Adipocyte (in vitro differentiated cells): ENCODE results near the gene TLCD3A.
A peak's percentile ranks its signal among the peaks of the same experiment; 100 is the strongest.
"Not testable (repeated sequence)": the region's sequence is repeated elsewhere in the genome, so short reads cannot be mapped to it uniquely, and the experiment has no call there.

Source experiments
- DNase-seq: peaks from one replicate; pipeline ENCODE4 v3.0.0-alpha.2; 2015; ENCODE audit warnings: low read depth
- H3K27me3 ChIP-seq: replicated peaks from 2 replicates; pipeline ENCODE4 v1.7.0; 2013; ENCODE audit warnings: mild to moderate bottlenecking, low read length, moderate library complexity; ENCODE audit not compliant: control insufficient read depth, insufficient read depth
- H3K36me3 ChIP-seq: 2 replicates; pipeline ENCODE4 v1.7.0; 2013; ENCODE audit warnings: low read length, mild to moderate bottlenecking, moderate library complexity; ENCODE audit not compliant: control insufficient read depth, insufficient read depth, severe bottlenecking
- H3K4me1 ChIP-seq: 2 replicates; pipeline ENCODE4 v1.7.0; 2013; ENCODE audit warnings: mild to moderate bottlenecking, low read length, moderate library complexity; ENCODE audit not compliant: control insufficient read depth, insufficient read depth
- H3K4me3 ChIP-seq: 2 replicates; pipeline ENCODE4 v1.7.0; 2013; ENCODE audit warnings: mild to moderate bottlenecking, low read length, moderate library complexity
- H3K9ac ChIP-seq: 2 replicates; pipeline ENCODE4 v1.7.0; 2013; ENCODE audit warnings: mild to moderate bottlenecking, low read length, moderate library complexity
- H3K9me3 ChIP-seq: 2 replicates; pipeline ENCODE4 v1.7.0; 2013; ENCODE audit warnings: mild to moderate bottlenecking, low read length, moderate library complexity; ENCODE audit not compliant: control insufficient read depth

The TLCD3A gene

DNA sequence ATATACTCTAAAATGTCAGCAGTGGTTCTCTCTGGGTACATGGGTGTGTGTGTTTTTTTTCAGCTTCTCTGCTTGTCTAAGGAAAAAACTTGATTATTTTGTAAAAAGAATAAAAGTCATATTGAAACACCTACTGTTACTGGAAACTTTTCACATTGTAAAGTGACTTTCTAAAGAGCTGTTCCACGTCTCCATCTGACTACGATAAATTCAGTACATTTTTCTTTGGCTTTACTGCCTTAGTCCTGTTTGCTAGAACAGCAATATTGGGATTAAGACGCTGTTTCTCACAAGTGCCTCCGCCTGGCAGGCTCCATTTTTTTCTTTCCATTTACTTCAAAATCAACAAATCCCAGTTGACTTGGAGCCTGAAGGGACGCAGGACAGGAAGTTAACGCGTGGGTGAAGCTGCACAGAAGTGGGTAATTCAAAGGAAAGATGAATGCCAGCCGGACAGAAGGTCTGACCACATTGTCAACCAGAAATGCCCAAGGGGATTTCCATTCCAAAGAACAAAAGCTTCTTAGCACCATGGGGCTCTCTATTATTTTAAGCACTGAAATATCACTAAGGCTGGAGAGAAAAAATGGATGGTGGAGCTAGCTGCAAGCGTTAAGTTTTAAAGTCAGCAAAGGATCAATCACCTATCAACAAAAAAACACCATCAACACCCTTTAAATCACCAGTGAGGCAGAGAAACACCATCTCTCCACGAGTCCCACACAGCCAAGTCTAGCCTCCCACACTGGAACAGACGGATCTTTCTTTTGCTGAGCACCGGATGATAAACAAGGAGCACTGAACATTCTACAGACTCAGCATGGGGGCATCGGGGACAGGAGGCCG, 41.3 kb downstream of the TLCD3A start:
- Histone ChIP-seq H3K4me1 (no peaks in the 10 kb centered on the region), H3K27me3 (no peaks in the 10 kb centered on the region), H3K36me3 (peaks cover 86% of the 10 kb centered on the region), H3K9me3 (no peaks in the 10 kb centered on the region), H3K9ac (no peak overlapping the region), H3K4me3 (no peak overlapping the region)
- no peak for DNase-seq

- no peaks in the 10 kb centered on the region for H3K27me3 ChIP-seq
- H3K36me3 ChIP-seq = peaks cover 83% of the 10 kb centered on the region
- no peak overlapping the region for H3K4me3 ChIP-seq
- no peaks in the 10 kb centered on the region for H3K9me3 ChIP-seq
- H3K9ac ChIP-seq = no peak overlapping the region
- DNase-seq = no peak
- H3K4me1 ChIP-seq = no peaks in the 10 kb centered on the region
Observed at GRCh38 chr17:774313-774584, 41.9 kb downstream of the TLCD3A start.

DNA sequence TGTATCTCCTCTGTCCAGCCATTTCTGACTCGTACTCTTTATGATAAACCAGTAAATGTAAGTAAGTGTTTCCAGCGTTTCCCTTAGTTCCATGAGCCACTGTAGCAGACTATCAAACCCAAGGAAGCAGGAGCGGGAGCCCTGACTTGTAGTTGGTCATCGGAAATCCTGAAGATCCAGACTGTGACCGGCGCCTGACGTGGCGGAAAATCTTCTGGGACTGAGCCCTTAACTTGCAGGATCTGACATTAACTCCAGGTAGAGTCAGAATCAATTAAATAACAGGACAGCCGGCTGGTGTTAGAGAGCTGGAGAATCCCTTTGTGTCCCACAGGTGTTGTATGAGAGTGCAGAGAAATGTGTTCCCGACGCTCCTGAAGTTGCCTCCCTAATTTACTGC, 45.7 kb downstream of the TLCD3A start:
- Histone ChIP-seq H3K9me3 (no peaks in the 10 kb centered on the region), H3K27me3 (no peaks in the 10 kb centered on the region), H3K4me3 (no peak overlapping the region), H3K36me3 (peaks cover 52% of the 10 kb centered on the region), H3K4me1 (peaks cover 14% of the 10 kb centered on the region), H3K9ac (no peak overlapping the region)
- DNase-seq = no peak

DNA sequence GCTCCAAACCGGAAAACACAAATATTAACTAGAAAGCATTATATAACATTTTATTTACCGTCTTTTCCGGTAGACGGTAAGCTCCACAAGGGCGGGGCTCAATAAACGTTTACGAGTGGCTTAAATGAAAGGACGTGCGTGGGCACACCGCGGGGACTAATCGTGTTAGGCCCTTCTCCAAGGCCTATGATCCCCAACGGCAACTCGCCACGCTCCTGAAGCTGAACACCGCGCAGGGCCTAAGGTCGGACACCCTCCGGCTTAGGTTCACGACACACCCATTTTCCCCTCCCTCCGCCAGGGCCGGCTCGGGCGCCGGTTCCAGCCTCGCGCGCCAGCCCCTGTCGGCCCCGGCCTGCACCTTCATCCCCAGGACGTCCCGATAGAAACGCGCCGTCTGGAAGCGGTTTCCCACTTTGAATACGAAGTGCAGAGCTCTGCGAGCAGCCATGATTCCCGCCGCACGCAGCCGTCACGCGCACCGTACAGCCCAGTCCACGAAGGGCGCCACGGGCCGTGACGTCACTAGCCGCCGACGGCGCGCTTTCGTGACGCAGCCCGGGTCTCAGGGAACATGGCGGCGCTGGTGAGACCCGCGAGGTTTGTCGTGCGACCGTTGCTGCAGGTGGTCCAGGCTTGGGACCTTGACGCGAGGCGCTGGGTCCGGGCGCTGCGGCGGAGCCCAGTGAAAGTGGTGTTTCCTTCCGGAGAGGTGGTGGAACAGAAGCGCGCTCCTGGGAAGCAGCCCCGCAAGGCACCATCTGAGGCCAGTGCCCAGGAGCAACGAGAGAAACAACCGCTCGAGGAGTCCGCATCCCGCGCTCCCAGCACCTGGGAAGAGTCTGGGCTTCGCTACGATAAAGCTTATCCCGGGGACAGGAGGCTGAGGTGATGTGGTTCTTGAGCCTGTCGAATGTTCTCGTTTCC, 49.7 kb downstream of the TLCD3A start, which contains the start of the genes GLOD4 and MRM3:
TSS of gene GLOD4 (minus strand) at position 476 of the 927 bp plus-strand sequence. CDS start at position 451, 25 bp downstream.
TSS of gene MRM3 (plus strand) at position 549 of the 927 bp plus-strand sequence. CDS start at position 575, 26 bp downstream.
- Histone ChIP-seq H3K9me3 (no peaks in the 10 kb centered on the region), H3K9ac (peak within 1 kb of the TSS; percentile 96), H3K4me3 (peak within 1 kb of the TSS; percentile 94), H3K36me3 (peaks cover 17% of the 10 kb centered on the region), H3K27me3 (no peaks in the 10 kb centered on the region), H3K4me1 (peaks cover 23% of the 10 kb centered on the region)
- peak; percentile 95 for DNase-seq

DNA sequence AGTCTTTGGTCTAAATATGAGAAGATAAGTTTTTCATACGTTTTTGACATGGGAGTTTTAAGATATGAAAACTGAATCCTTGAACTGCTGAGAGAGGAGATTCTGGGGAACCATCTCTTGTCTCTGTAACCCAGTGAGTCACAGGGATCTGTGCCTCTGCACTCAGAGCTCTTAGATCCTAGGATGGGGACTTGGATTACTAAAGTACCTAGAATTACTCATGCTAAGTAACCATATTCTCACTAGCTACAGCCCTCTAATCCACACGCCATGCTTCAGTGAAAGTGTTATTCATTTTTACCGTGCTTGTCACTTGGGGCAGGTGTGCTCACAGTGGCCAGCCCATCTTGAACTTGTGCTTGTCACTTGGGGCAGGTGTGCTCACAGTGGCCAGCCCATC, 51.7 kb downstream of the TLCD3A start:
- Histone ChIP-seq H3K9me3 (no peaks in the 10 kb centered on the region), H3K36me3 (peaks cover 16% of the 10 kb centered on the region), H3K27me3 (no peaks in the 10 kb centered on the region), H3K9ac (peak overlapping the region; percentile 96), H3K4me3 (no peak overlapping the region), H3K4me1 (peaks cover 23% of the 10 kb centered on the region)
- DNase-seq = no peak

DNA sequence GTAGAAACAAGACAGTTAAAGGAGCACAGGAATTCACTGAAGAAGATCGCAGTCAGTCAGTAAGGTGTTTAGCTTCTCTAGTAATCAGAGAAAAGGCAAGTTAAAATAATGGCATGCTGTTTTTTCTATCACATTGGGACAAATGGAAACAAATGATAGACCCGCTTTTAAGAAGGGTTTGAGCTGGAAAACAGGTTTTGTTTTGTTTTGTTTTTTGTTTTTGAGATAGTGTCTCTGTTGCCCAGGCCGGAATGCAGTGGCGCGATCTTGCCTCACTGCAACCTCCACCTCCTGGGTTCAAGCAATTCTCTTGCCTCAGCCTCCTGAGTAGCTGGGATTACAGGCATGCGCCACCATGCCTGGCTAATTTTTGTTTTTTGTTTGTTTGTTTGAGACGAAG, 53.5 kb downstream of the TLCD3A start:
- H3K9me3 ChIP-seq = not testable (repeated sequence)
- peaks cover 28% of the 10 kb centered on the region for H3K36me3 ChIP-seq

DNA sequence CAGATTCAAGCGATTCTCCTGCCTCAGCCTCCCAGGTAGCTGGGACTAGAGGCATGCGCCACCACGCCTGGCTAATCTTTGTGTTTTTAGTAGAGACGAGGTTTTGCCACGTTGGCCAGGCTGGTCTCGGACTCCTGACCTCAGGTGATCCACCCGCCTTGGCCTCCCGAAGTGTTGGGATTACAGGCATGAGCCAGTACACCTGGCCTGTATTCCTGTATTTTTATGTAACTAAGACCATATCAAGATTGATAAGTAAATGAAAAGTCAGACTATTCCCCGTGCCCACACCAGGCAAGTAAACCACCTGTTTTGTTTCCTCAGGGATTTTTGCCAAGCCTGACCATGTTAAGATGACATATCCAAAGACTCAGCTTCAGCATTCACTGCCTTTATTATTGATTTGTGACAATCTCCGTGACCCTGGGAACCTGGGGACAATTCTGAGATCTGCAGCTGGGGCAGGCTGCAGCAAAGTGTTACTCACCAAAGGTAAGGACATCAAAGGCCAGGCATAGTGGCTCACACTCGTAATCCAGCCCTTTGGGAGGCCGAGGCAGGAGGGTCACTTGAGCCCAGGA, 55.3 kb downstream of the TLCD3A start:
- no peak for DNase-seq
- Histone ChIP-seq H3K36me3 (peaks cover 46% of the 10 kb centered on the region), H3K9me3 (no peaks in the 10 kb centered on the region), H3K9ac (no peak overlapping the region), H3K4me1 (peaks cover 13% of the 10 kb centered on the region), H3K27me3 (no peaks in the 10 kb centered on the region), H3K4me3 (no peak overlapping the region)

More for the DNA sequence above, 53.5 kb downstream of the TLCD3A start:
- peaks cover 20% of the 10 kb centered on the region for H3K4me1 ChIP-seq
- H3K27me3 ChIP-seq, H3K9ac ChIP-seq, H3K4me3 ChIP-seq, DNase-seq: not testable (repeated sequence)

DNA sequence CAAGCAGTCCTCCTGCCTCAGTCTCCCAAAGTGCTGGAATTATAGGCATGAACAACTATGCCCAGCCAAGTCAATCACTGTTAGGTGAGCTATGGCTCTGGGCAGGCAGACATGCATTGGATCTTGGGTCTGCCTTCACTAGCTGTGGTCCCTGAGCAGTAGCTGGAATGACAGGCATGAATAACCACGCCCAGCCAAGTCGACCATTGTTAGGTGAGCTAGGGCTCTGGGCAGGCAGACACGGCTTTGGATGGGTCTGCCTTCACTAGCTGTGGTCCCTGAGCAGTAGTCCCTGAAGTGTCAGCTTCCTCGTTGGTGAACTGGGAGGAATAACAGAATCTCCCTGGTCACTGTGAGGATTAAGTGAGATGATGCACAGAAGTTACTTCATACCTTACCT, 56.2 kb downstream of the TLCD3A start:
- H3K36me3 ChIP-seq = peaks cover 47% of the 10 kb centered on the region
- DNase-seq = no peak
- no peak overlapping the region for H3K4me3 ChIP-seq
- no peak overlapping the region for H3K9ac ChIP-seq
- peaks cover 5% of the 10 kb centered on the region for H3K4me1 ChIP-seq
- no peaks in the 10 kb centered on the region for H3K9me3 ChIP-seq
- H3K27me3 ChIP-seq = no peaks in the 10 kb centered on the region

DNA sequence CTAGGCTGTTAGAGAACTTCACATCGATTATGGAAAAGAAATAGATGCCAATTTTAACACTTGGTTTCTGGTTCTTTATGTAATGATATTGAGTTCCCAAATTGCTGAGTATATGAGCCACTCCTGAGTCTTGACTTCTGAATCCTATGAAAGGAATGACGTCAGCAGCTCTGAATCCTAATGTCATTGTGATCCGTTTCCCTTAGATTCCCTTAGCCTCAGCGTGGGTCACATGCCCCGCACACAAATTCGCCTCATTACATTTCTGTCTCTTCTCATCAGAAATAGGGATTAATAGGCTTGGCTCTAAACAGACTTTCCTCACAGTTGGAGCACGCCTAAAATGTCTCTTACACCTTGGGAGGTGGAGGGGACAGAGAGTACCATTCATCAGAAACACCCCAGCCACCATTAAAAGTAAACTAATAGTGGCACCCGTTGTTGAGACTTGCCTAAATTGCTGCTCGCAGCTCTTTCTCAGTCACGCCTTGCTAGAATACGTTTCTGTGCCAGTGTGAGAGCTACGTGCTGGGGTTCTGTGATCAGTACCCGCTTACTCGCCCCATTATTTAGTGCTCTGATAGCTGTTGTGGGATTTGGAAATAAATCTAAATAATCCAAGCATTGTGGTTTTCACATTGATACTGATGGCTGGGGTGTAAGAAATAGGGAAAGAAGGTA, 56.9 kb downstream of the TLCD3A start:
- peaks cover 47% of the 10 kb centered on the region for H3K36me3 ChIP-seq

DNA sequence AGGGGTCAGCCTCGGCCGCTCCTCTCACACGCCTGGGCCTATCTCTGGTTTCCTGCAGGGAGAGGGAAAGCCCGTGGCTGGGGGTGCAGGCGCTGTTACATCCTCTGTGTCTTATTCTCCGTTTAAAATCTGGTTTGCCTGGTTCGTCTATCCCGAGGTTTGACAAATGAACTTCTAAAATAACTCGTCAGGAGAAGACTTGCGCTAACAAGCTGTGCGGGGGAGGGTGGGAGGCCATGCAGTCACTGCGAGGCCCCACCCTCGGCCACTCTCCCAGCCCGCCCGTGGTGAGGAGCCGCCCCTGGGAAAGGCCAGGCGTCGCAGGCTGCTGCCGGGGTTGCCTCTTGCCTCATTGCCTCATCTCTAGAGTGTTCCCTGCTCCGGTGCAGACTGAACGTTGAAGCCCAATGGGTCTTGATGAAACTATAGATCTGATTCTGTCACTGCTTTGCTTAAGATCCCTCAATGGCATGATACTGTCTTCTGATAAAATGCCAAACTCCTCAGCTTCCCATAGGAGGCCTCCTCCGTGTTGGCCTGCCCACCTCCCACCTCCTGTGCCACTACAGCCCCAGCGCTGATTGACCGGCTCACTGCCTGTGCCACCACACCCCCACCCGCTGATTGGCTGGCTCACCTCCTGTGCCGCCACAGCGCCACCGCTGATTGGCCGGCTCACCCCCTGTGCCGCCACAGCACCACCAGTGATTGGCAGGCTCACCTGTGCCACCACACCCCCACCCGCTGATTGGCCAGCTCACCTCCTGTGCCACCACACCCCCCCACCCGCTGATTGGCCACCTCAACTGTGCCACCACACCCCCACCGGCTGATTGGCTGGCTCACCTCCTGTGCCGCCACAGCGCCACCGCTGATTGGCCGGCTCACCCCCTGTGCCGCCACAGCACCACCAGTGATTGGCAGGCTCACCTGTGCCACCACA, 57.8 kb downstream of the TLCD3A start:
- H3K9ac ChIP-seq, H3K4me3 ChIP-seq, H3K9me3 ChIP-seq, DNase-seq, H3K4me1 ChIP-seq, H3K27me3 ChIP-seq: not testable (repeated sequence)
- H3K36me3 ChIP-seq = peaks cover 47% of the 10 kb centered on the region

More for the DNA sequence above, 56.9 kb downstream of the TLCD3A start:
- no peak overlapping the region for H3K4me3 ChIP-seq
- H3K9ac ChIP-seq = no peak overlapping the region
- no peaks in the 10 kb centered on the region for H3K4me1 ChIP-seq
- no peaks in the 10 kb centered on the region for H3K9me3 ChIP-seq
- DNase-seq = no peak
- H3K27me3 ChIP-seq = no peaks in the 10 kb centered on the region
